ENCODE data around the gene CYP2S1.

GRCh38 chr19:41192574-41193429 lies at the start of gene CYP2S1:
- no peak for TF ChIP-seq CTCF (conservative IDR thresholded peaks at IDR 0.05; ENCODE audit: low read length)
- no peak for TF ChIP-seq EZH2phosphoT487 (IDR thresholded peaks at IDR 0.05; ENCODE audit: borderline replicate concordance, low read depth, low read length)

Measured in OCI-LY7 (cell line).